Erythroblast (primary cell): Measurements from ENCODE around the gene DDA1.

ENCODE experiments used
- GATA1 ChIP-seq: IDR thresholded peaks from 2 replicates; pipeline ENCODE4 v1.6.1; 2011; ENCODE audit warnings: low read depth, mild to moderate bottlenecking, control low read depth, low read length, moderate library complexity
- POLR2A ChIP-seq: IDR thresholded peaks from 2 replicates; pipeline ENCODE4 v1.6.1; 2011; ENCODE audit warnings: mild to moderate bottlenecking, low read length

- TF ChIP-seq POLR2A: no peak
- TF ChIP-seq GATA1: no peak
Measured at GRCh38 chr19:17279436-17279835, 29.9 kb upstream of the DDA1 start.
